GM12878 (cell line): Measurements from ENCODE around the gene BRD1. TPM values are rescaled to one million over a fixed set of nuclear protein-coding genes. Genes with fewer than 3 reads are reported as not detected.

Experiments
- ATAC-seq: fragments of 200-7000 bp; cut with Tn5 transposase; 3 replicates; pipeline ENCODE4 v1.9.1; 2020; ENCODE audit warnings: mild to moderate bottlenecking, moderate library complexity
- BruUV-seq: library from RNA; stranded (reverse); fragments of 400-500 nt; replicated peaks from 2 replicates; lab custom pipeline; 2021; lab: Mats Ljungman, UMichigan
- CTCF ChIA-PET: fragments of 300-600 bp; sonication (Branson Sonifier 250); formaldehyde crosslinking; extraction: SDS; loops from one replicate; lab custom pipeline; 2021; ENCODE audit warnings: inconsistent platforms; lab: Yijun Ruan, JAX
- POLR2A ChIA-PET: fragments of 350-600 bp; formaldehyde crosslinking; extraction: SDS; loops from one replicate; lab custom pipeline; 2021; ENCODE audit warnings: inconsistent platforms; lab: Charles Lee
- RAD21 ChIA-PET: fragments of 300-600 bp; sonication (Branson Sonifier 250); formaldehyde crosslinking; loops from one replicate; lab custom pipeline; 2023; ENCODE audit warnings: antibody characterized with exemption; ENCODE audit not compliant: unreplicated experiment; lab: Charles Lee
- SMC1A ChIA-PET: fragments of 300-600 bp; sonication (Branson Sonifier 250); formaldehyde crosslinking; loops from one replicate; lab custom pipeline; 2023; ENCODE audit not compliant: unreplicated experiment, uncharacterized antibody; lab: Charles Lee
- DNase-seq: peaks from one replicate; pipeline ENCODE4 v3.0.0-alpha.2; 2011; ENCODE audit warnings: low read depth, low spot score
- FAIRE-seq: peaks from 3 replicates; lab custom pipeline; 2011; peaks lifted over from hg19 to GRCh38; lab: Jason Lieb, UNC
- H2AFZ ChIP-seq: 2 replicates; pipeline ENCODE4 v1.6.0; 2011; ENCODE audit warnings: low read depth, low read length, control low read depth; ENCODE audit not compliant: control insufficient read depth
- H3K27ac ChIP-seq: 2 replicates; pipeline ENCODE4 v1.5.1; 2011; ENCODE audit warnings: control low read depth; ENCODE audit not compliant: control insufficient read depth, insufficient read depth
- H3K27me3 ChIP-seq, 2 experiments: replicated peaks in 1 of 2; 2 replicates each; pipeline versions ENCODE4 v1.6.0 to v1.6.1; 2011; ENCODE audit warnings: low read length in 1 of 2; ENCODE audit not compliant: control insufficient read depth in 2 of 2, insufficient read depth in 2 of 2
- H3K36me3 ChIP-seq, 2 experiments: 2 replicates each; pipeline ENCODE4 v1.5.1; 2011; ENCODE audit warnings: low read length in 1 of 2; ENCODE audit not compliant: control insufficient read depth in 2 of 2, insufficient read depth in 2 of 2
- H3K4me1 ChIP-seq: 2 replicates; pipeline ENCODE4 v1.6.1; 2011; ENCODE audit warnings: mild to moderate bottlenecking, low read length, moderate library complexity, mixed read lengths; ENCODE audit not compliant: control insufficient read depth, insufficient read depth
- H3K4me2 ChIP-seq: 2 replicates; pipeline ENCODE4 v1.6.0; 2011; ENCODE audit warnings: control low read depth; ENCODE audit not compliant: control insufficient read depth, insufficient read depth
- H3K4me3 ChIP-seq: fragments of 200-600 bp; sonication (generic); 2 replicates; pipeline ENCODE4 v1.5.1; 2016
- H3K79me2 ChIP-seq: 2 replicates; pipeline ENCODE4 v1.6.0; 2011; ENCODE audit warnings: low read length; ENCODE audit not compliant: control insufficient read depth, insufficient read depth
- H3K9ac ChIP-seq: 2 replicates; pipeline ENCODE4 v1.8.0; 2011; ENCODE audit warnings: low read length, control low read depth, mixed read lengths; ENCODE audit not compliant: control insufficient read depth, insufficient read depth
- H3K9me3 ChIP-seq: replicated peaks from 3 replicates; pipeline ENCODE4 v1.5.1; 2011; ENCODE audit warnings: mild to moderate bottlenecking, low read length; ENCODE audit not compliant: control insufficient read depth, insufficient read depth
- H4K20me1 ChIP-seq: 2 replicates; pipeline ENCODE4 v1.6.0; 2011; ENCODE audit not compliant: control insufficient read depth, insufficient read depth
- ASH2L ChIP-seq: fragments of 300-600, 200-600 bp; sonication (generic); IDR thresholded peaks from 2 replicates; pipeline ENCODE4 v1.6.1; 2017; ENCODE audit warnings: low read depth, mild to moderate bottlenecking, borderline replicate concordance
- CHD1 ChIP-seq: IDR thresholded peaks from 2 replicates; pipeline ENCODE4 v1.6.1; 2012; ENCODE audit warnings: low read depth, low read length, improper control_type of control experiment
- CHD4 ChIP-seq: fragments of 200-600 bp; sonication (generic); IDR thresholded peaks from 2 replicates; pipeline ENCODE4 v1.6.1; 2016; ENCODE audit warnings: mild to moderate bottlenecking
- E4F1 ChIP-seq: fragments of 450-650 bp; IDR thresholded peaks from 2 replicates; pipeline ENCODE4 v1.6.1; 2018; ENCODE audit warnings: borderline replicate concordance, mild to moderate bottlenecking; ENCODE audit not compliant: partially characterized antibody
- IKZF2 ChIP-seq, 2 experiments: fragments of 450-650 bp; IDR thresholded peaks; 2 replicates each; pipeline ENCODE4 v1.6.1; 2017; ENCODE audit warnings: mild to moderate bottlenecking in 2 of 2, moderate library complexity in 2 of 2
- MEF2A ChIP-seq: IDR thresholded peaks from 2 replicates; pipeline ENCODE4 v1.6.1; 2011; ENCODE audit warnings: low read depth, mild to moderate bottlenecking, low read length, moderate library complexity; ENCODE audit not compliant: insufficient read depth
- RFX5 ChIP-seq: IDR thresholded peaks from 2 replicates; pipeline ENCODE4 v1.6.1; 2011; ENCODE audit warnings: low read depth, low read length, improper control_type of control experiment
- SIN3A ChIP-seq: IDR thresholded peaks from 2 replicates; pipeline ENCODE4 v1.6.1; 2012; ENCODE audit warnings: low read depth, low read length, improper control_type of control experiment
- SKIL ChIP-seq: fragments of 450-650 bp; IDR thresholded peaks from 2 replicates; pipeline ENCODE4 v1.6.1; 2017; ENCODE audit warnings: mild to moderate bottlenecking, low read depth, inconsistent platforms; ENCODE audit not compliant: poor library complexity, severe bottlenecking
- TARDBP ChIP-seq: IDR thresholded peaks from 2 replicates; pipeline ENCODE4 v1.6.1; 2016; ENCODE audit warnings: borderline replicate concordance
- TBL1XR1 ChIP-seq: IDR thresholded peaks from 2 replicates; pipeline ENCODE4 v1.6.1; 2012; ENCODE audit warnings: low read depth, low read length, improper control_type of control experiment
- YY1 ChIP-seq: IDR thresholded peaks from 2 replicates; pipeline ENCODE4 v1.6.1; 2011; ENCODE audit warnings: low read depth, mild to moderate bottlenecking, low read length
- ZBTB40 ChIP-seq: fragments of 450-650 bp; IDR thresholded peaks from 2 replicates; pipeline ENCODE4 v1.6.1; 2016; ENCODE audit warnings: mild to moderate bottlenecking, moderate library complexity, borderline replicate concordance
- WGBS: methylation state at CpG from one replicate; pipeline ENCODE4 v1.1.6; 2016; ENCODE audit warnings: low lambda C conversion rate; ENCODE audit not compliant: insufficient replicate concordance, insufficient coverage; ENCODE audit errors: missing lambda C conversion rate; 5-methylcytosine and 5-hydroxymethylcytosine counted together
- in situ Hi-C: fragments of 300-500 bp; cut with MboI; formaldehyde crosslinking; loops from 9 replicates; pipeline ENCODE4 v1.14.3; 2018; ENCODE audit warnings: mixed read lengths
- intact Hi-C: fragments of 100-400 bp; cut with micrococcal nuclease; formaldehyde crosslinking; loops from one replicate; pipeline ENCODE4 v1.14.2; 2022; ENCODE audit not compliant: unreplicated experiment
- polyA plus RNA-seq, 11 experiments: library from polyadenylated mRNA; depleted of rRNA in 4 of 11; unstranded in 6 of 11; stranded (reverse) in 5 of 11; fragments of >200 nt; fragmentation: Nextera tagmentation in 4 of 11; fragmentation: Illumina TruSeq in 1 of 11; extraction: Ambion mirVana in 4 of 11; extraction: Trizol in 1 of 11; gene quantifications; 1 replicate in 1 of 11; 2 replicates in 10 of 11; pipeline versions ENCODE4 v1.2.1 to v1.2.3, GENCODE V29; 2011 to 2016; ENCODE audit warnings: inconsistent platforms in 2 of 11, missing spikeins in 2 of 11, low read depth in 1 of 11
- total RNA-seq, 4 experiments: library from RNA; depleted of rRNA in 3 of 4; stranded (reverse); fragments of >200 nt in 3 of 4; fragmentation: Illumina TruSeq in 1 of 4; extraction: Trizol in 1 of 4; gene quantifications; 2 replicates each; pipeline versions ENCODE4 v1.2.1 to v1.2.3, GENCODE V29; 2013 to 2021
- TF ChIP-seq, protein P1 (sequence below): fragments of 450-650 bp; IDR thresholded peaks from 2 replicates; pipeline ENCODE4 v1.6.1; 2014; ENCODE audit warnings: mild to moderate bottlenecking

BRD1 gene
- total and polyA plus RNA-seq, 10 of the 15 experiments (the other 5 are each of a cell fraction or from before 2014, with no cell fraction given), result 0.90 to 26.4 (median 7.1) TPM

- no peak overlapping the region for H3K4me3 ChIP-seq
- ChIA-PET SMC1A (no interaction called here), RAD21 (no interaction called here), CTCF (no interaction called here), POLR2A (interaction anchor here (0.8 kb wide), 1 partner anchor 32 kb away, joined by 3 read pairs; no protein-coding TSS in a partner anchor)
- no peak for ATAC-seq
- no peak for FAIRE-seq
- H3K27ac ChIP-seq, result no peak overlapping the region
- no peak overlapping the region for H3K9ac ChIP-seq
- DNase-seq, result no peak
- WGBS, result 95% methylated on average over 22 of the region's 26 CpGs
- in situ Hi-C loops (no loop called here), intact Hi-C loops (no loop called here)
- no peak overlapping the region for H3K4me2 ChIP-seq
- H3K79me2 ChIP-seq, result peaks cover under 1% of the 10 kb centered on the region
- no TSS peak for BruUV-seq
- H3K4me1 ChIP-seq, result no peaks in the 10 kb centered on the region
- no peaks in the 10 kb centered on the region for H3K27me3 ChIP-seq
- H2AFZ ChIP-seq, result no peak overlapping the region
- no peaks in the 10 kb centered on the region for H3K9me3 ChIP-seq
- H3K36me3 ChIP-seq, result peaks cover 42 to 46% of the 10 kb centered on the region in 2 experiments
- peaks cover 7% of the 10 kb centered on the region; the same call in 1 of the 2 replicates for H4K20me1 ChIP-seq
- TF ChIP-seq, protein P1, sequence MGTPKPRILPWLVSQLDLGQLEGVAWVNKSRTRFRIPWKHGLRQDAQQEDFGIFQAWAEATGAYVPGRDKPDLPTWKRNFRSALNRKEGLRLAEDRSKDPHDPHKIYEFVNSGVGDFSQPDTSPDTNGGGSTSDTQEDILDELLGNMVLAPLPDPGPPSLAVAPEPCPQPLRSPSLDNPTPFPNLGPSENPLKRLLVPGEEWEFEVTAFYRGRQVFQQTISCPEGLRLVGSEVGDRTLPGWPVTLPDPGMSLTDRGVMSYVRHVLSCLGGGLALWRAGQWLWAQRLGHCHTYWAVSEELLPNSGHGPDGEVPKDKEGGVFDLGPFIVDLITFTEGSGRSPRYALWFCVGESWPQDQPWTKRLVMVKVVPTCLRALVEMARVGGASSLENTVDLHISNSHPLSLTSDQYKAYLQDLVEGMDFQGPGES, result no peak
- TF ChIP-seq SIN3A (no peak), YY1 (no peak), IKZF2 (IDR thresholded peaks at IDR 0.05) (no peak), E4F1 (no peak), RFX5 (no peak), ASH2L (no peak), TARDBP (no peak), SKIL (no peak), MEF2A (no peak), ZBTB40 (no peak), CHD4 (no peak), CHD1 (no peak), TBL1XR1 (no peak)
Measured at GRCh38 chr22:49789289-49790141, 38.2 kb downstream of the BRD1 start.
